K562 (cell line): ENCODE measurements around the gene FBXO48. TPM values are rescaled to one million over a fixed set of nuclear protein-coding genes. Genes with fewer than 3 reads are reported as not detected.

Experiments
- ATAC-seq: fragments of 200-7000 bp; cut with Tn5 transposase; 3 replicates; pipeline ENCODE4 v1.9.1; 2020; ENCODE audit warnings: moderate library complexity
- BruUV-seq: library from RNA; stranded (reverse); fragments of 400-500 nt; replicated peaks from 2 replicates; lab custom pipeline; 2021; lab: Mats Ljungman, UMichigan
- CTCF ChIA-PET: fragments of 300-600 bp; formaldehyde crosslinking; extraction: SDS; loops from one replicate; lab custom pipeline; 2021; ENCODE audit warnings: low intra/inter-chr PET ratio; lab: Yijun Ruan, JAX
- POLR2A ChIA-PET: fragments of 300-600, 350-650 bp; sonication (Branson Sonifier 250); formaldehyde crosslinking; extraction: SDS; loops from one replicate; lab custom pipeline; 2021; ENCODE audit warnings: antibody characterized with exemption, inconsistent platforms; lab: Yijun Ruan, JAX
- DNase-seq, 4 experiments: peaks; one replicate each; pipeline versions ENCODE4 v3.0.0 to v3.0.0-alpha.2; 2011 to 2018; ENCODE audit warnings: low spot score in 3 of 4, mixed read lengths in 3 of 4; ENCODE audit errors: extremely low read depth in 1 of 4
- FAIRE-seq: peaks from 2 replicates; lab custom pipeline; 2011; peaks lifted over from hg19 to GRCh38; lab: Jason Lieb, UNC
- H2AFZ ChIP-seq: 2 replicates; pipeline ENCODE4 v1.6.0; 2011; ENCODE audit warnings: low read depth, low read length, control low read depth, inconsistent platforms
- H3K27ac ChIP-seq: fragments of 200-600 bp; 3 replicates; pipeline ENCODE4 v1.8.0; 2011; ENCODE audit warnings: low read depth, mild to moderate bottlenecking, control low read depth, inconsistent platforms, low read length, moderate library complexity, mixed read lengths; ENCODE audit errors: extremely low read depth
- H3K27me3 ChIP-seq, 2 experiments: fragments of 300-600 bp in 1 of 2; 2 replicates in 1 of 2; 3 replicates in 1 of 2; pipeline versions ENCODE4 v1.6.0 to v1.8.0; 2011; ENCODE audit warnings: inconsistent platforms in 2 of 2, low read length in 2 of 2, mild to moderate bottlenecking in 1 of 2, mixed read lengths in 1 of 2, moderate library complexity in 1 of 2; ENCODE audit not compliant: control insufficient read depth in 2 of 2, insufficient read depth in 2 of 2
- H3K36me3 ChIP-seq: fragments of 300-600 bp; 3 replicates; pipeline ENCODE4 v1.8.0; 2011; ENCODE audit warnings: mild to moderate bottlenecking, low read length, inconsistent platforms; ENCODE audit not compliant: control insufficient read depth, insufficient read depth
- H3K4me1 ChIP-seq, 2 experiments: fragments of 200-600 bp in 1 of 2; replicated peaks in 1 of 2; 2 replicates in 1 of 2; 3 replicates in 1 of 2; pipeline versions ENCODE4 v1.5.1 to v1.8.0; 2011; ENCODE audit warnings: inconsistent platforms in 2 of 2, low read length in 2 of 2, mild to moderate bottlenecking in 1 of 2, mixed read lengths in 1 of 2, moderate library complexity in 1 of 2; ENCODE audit not compliant: control insufficient read depth in 2 of 2, insufficient read depth in 2 of 2
- H3K4me2 ChIP-seq: 2 replicates; pipeline ENCODE4 v1.6.1; 2011; ENCODE audit warnings: low read length, control low read depth, inconsistent platforms, mixed read lengths; ENCODE audit not compliant: insufficient read depth
- H3K4me3 ChIP-seq: fragments of 200-600 bp; sonication (generic), shearing (Covaris generic); 2 replicates; pipeline ENCODE4 v1.5.1; 2016; ENCODE audit warnings: control low read depth, inconsistent platforms
- H3K79me2 ChIP-seq: fragments of 200-600 bp; 3 replicates; pipeline ENCODE4 v1.8.0; 2011; ENCODE audit warnings: low read length, inconsistent platforms; ENCODE audit not compliant: control insufficient read depth, insufficient read depth
- H3K9ac ChIP-seq, 2 experiments: 2 replicates each; pipeline versions ENCODE4 v1.6.0 to v1.6.1; 2011; ENCODE audit warnings: low read depth in 2 of 2, low read length in 2 of 2, control low read depth in 1 of 2, inconsistent platforms in 1 of 2, mild to moderate bottlenecking in 1 of 2, mixed read lengths in 1 of 2; ENCODE audit not compliant: insufficient read depth in 1 of 2
- H3K9me1 ChIP-seq: one replicate; pipeline ENCODE4 v1.6.0; 2011; ENCODE audit warnings: inconsistent platforms, mild to moderate bottlenecking, low read length, moderate library complexity; ENCODE audit not compliant: control insufficient read depth, insufficient read depth
- H3K9me3 ChIP-seq: replicated peaks from 2 replicates; pipeline ENCODE4 v1.5.1; 2011; ENCODE audit warnings: low read depth, low read length, inconsistent platforms; ENCODE audit not compliant: control insufficient read depth, insufficient read depth
- H4K20me1 ChIP-seq: replicated peaks from 2 replicates; pipeline ENCODE4 v1.6.1; 2011; ENCODE audit warnings: low read length, inconsistent platforms, mixed read lengths; ENCODE audit not compliant: control insufficient read depth, insufficient read depth
- FIP1L1 ChIP-seq: fragments of 200-400 bp; formaldehyde crosslinking; IDR thresholded peaks from 2 replicates; pipeline ENCODE4 v1.6.1; 2018; ENCODE audit warnings: mild to moderate bottlenecking, low read depth, low read length; ENCODE audit not compliant: poor library complexity, severe bottlenecking
- FOS ChIP-seq: IDR thresholded peaks from 3 replicates; pipeline ENCODE4 v1.6.1; 2011; ENCODE audit not compliant: insufficient read length; ENCODE audit errors: extremely low read depth
- PKNOX1 ChIP-seq: fragments of 450-650 bp; IDR thresholded peaks from 2 replicates; pipeline ENCODE4 v1.6.1; 2016
- PPARD ChIP-seq: fragments of 250-450 bp; sonication (Bioruptor Pico); IDR thresholded peaks from 2 replicates; pipeline ENCODE4 v1.8.0; 2022; ENCODE audit warnings: inconsistent platforms, mild to moderate bottlenecking, moderate library complexity
- ZNF197 ChIP-seq: fragments of 200-800 bp; sonication (Bioruptor generic); IDR thresholded peaks from 2 replicates; pipeline ENCODE4 v1.6.1; 2016; ENCODE audit warnings: low read depth, missing genetic modification characterization, missing compliant biosample characterization
- WGBS: fragments of 100-300 bp; shearing (Covaris generic); methylation state at CpG from one replicate; pipeline ENCODE4 v1.1.6; 2016; ENCODE audit warnings: low coverage, mixed read lengths; ENCODE audit not compliant: insufficient coverage; ENCODE audit errors: missing lambda C conversion rate; 5-methylcytosine and 5-hydroxymethylcytosine counted together
- in situ Hi-C: fragments of 300-500 bp; cut with MboI; formaldehyde crosslinking; loops from 4 replicates; pipeline ENCODE4 v1.15.0; 2018; ENCODE audit warnings: inconsistent platforms, mixed read lengths
- intact Hi-C: fragments of 100-400 bp; cut with micrococcal nuclease; formaldehyde crosslinking; loops from 2 replicates; pipeline ENCODE4 v1.14.2; 2022
- polyA plus RNA-seq, 8 experiments: library from polyadenylated mRNA; depleted of rRNA in 4 of 8; stranded (reverse) in 5 of 8; unstranded in 3 of 8; fragments of >200 nt; fragmentation: Nextera tagmentation in 2 of 8; fragmentation: Illumina TruSeq in 1 of 8; extraction: Ambion mirVana in 2 of 8; extraction: Trizol in 1 of 8; gene quantifications; 2 replicates each; pipeline versions ENCODE4 v1.2.1 to v1.2.3, GENCODE V29; 2011 to 2014; ENCODE audit warnings: inconsistent platforms in 1 of 8, missing spikeins in 1 of 8
- total RNA-seq, 7 experiments: library from RNA; depleted of rRNA in 6 of 7; stranded (reverse); fragments of >200 nt in 6 of 7; fragmentation: Illumina TruSeq in 2 of 7; extraction: Trizol in 2 of 7; gene quantifications; 2 replicates each; pipeline versions ENCODE4 v1.2.1 to v1.2.3, GENCODE V29; 2011 to 2021; ENCODE audit warnings: low replicate concordance in 1 of 7

Gene FBXO48
- total and polyA plus RNA-seq, 9 of the 15 experiments (the other 6 are each of a cell fraction or from before 2014, with no cell fraction given), result 0.36 to 1.8 (median 0.73) TPM

- Histone ChIP-seq H4K20me1 (no peaks in the 10 kb centered on the region), H3K27me3 (no peaks in the 10 kb centered on the region), H3K9me1 (no peaks in the 10 kb centered on the region), H3K9ac (no peak overlapping the region), H2AFZ (0 out of 2 replicates have a peak overlapping the region, but pooled peaks have one; percentile 11), H3K4me2 (no peak overlapping the region), H3K4me3 (no peak overlapping the region), H3K79me2 (no peaks in the 10 kb centered on the region), H3K4me1 (peaks cover 3 to 19% of the 10 kb centered on the region in 2 experiments; a peak in 4 of 5 replicates), H3K27ac (no peak overlapping the region), H3K36me3 (no peaks in the 10 kb centered on the region), H3K9me3 (no peaks in the 10 kb centered on the region)
- intact Hi-C loops, result no loop called here
- POLR2A ChIA-PET, result interaction anchor here (1.2 kb wide), 1 partner anchor 14 kb away, joined by 5 read pairs; no protein-coding TSS in a partner anchor
- FAIRE-seq (no peak), DNase-seq (no peak), ATAC-seq (no peak)
- CTCF ChIA-PET, result no interaction called here
- in situ Hi-C loops, result no loop called here
- 0% methylated on average over 1 of the region's 1 CpG for WGBS
- 0 out of 2 replicates have a peak, but pooled peaks have one; percentile 21 for TF ChIP-seq ZNF197 (CRISPR knock-in tag)
- TF ChIP-seq FOS, result no peak
- TF ChIP-seq FIP1L1, result no peak
- TF ChIP-seq PKNOX1, result peak; percentile 49
- no peak for TF ChIP-seq PPARD
- BruUV-seq, result no TSS peak
Measured at GRCh38 chr2:68417926-68418325, 49.2 kb downstream of the FBXO48 start.
